K562 (cell line): Measurements from ENCODE around the gene SLC37A3. TPM values are rescaled to one million over a fixed set of nuclear protein-coding genes. Genes with fewer than 3 reads are reported as not detected.

Experiments
- ATAC-seq: fragments of 200-7000 bp; cut with Tn5 transposase; 3 replicates; pipeline ENCODE4 v1.9.1; 2020; ENCODE audit warnings: moderate library complexity
- BruUV-seq: library from RNA; stranded (reverse); fragments of 400-500 nt; replicated peaks from 2 replicates; lab custom pipeline; 2021; lab: Mats Ljungman, UMichigan
- CTCF ChIA-PET: fragments of 300-600 bp; formaldehyde crosslinking; extraction: SDS; loops from one replicate; lab custom pipeline; 2021; ENCODE audit warnings: low intra/inter-chr PET ratio; lab: Yijun Ruan, JAX
- POLR2A ChIA-PET: fragments of 300-600, 350-650 bp; sonication (Branson Sonifier 250); formaldehyde crosslinking; extraction: SDS; loops from one replicate; lab custom pipeline; 2021; ENCODE audit warnings: antibody characterized with exemption, inconsistent platforms; lab: Yijun Ruan, JAX
- DNase-seq, 4 experiments: peaks; one replicate each; pipeline versions ENCODE4 v3.0.0 to v3.0.0-alpha.2; 2011 to 2018; ENCODE audit warnings: low spot score in 3 of 4, mixed read lengths in 3 of 4; ENCODE audit errors: extremely low read depth in 1 of 4
- FAIRE-seq: peaks from 2 replicates; lab custom pipeline; 2011; peaks lifted over from hg19 to GRCh38; lab: Jason Lieb, UNC
- H2AFZ ChIP-seq: 2 replicates; pipeline ENCODE4 v1.6.0; 2011; ENCODE audit warnings: low read depth, low read length, control low read depth, inconsistent platforms
- H3K27ac ChIP-seq: fragments of 200-600 bp; 3 replicates; pipeline ENCODE4 v1.8.0; 2011; ENCODE audit warnings: low read depth, mild to moderate bottlenecking, control low read depth, inconsistent platforms, low read length, moderate library complexity, mixed read lengths; ENCODE audit errors: extremely low read depth
- H3K27me3 ChIP-seq, 2 experiments: fragments of 300-600 bp in 1 of 2; 2 replicates in 1 of 2; 3 replicates in 1 of 2; pipeline versions ENCODE4 v1.6.0 to v1.8.0; 2011; ENCODE audit warnings: inconsistent platforms in 2 of 2, low read length in 2 of 2, mild to moderate bottlenecking in 1 of 2, mixed read lengths in 1 of 2, moderate library complexity in 1 of 2; ENCODE audit not compliant: control insufficient read depth in 2 of 2, insufficient read depth in 2 of 2
- H3K36me3 ChIP-seq: fragments of 300-600 bp; 3 replicates; pipeline ENCODE4 v1.8.0; 2011; ENCODE audit warnings: mild to moderate bottlenecking, low read length, inconsistent platforms; ENCODE audit not compliant: control insufficient read depth, insufficient read depth
- H3K4me1 ChIP-seq, 2 experiments: fragments of 200-600 bp in 1 of 2; replicated peaks in 1 of 2; 2 replicates in 1 of 2; 3 replicates in 1 of 2; pipeline versions ENCODE4 v1.5.1 to v1.8.0; 2011; ENCODE audit warnings: inconsistent platforms in 2 of 2, low read length in 2 of 2, mild to moderate bottlenecking in 1 of 2, mixed read lengths in 1 of 2, moderate library complexity in 1 of 2; ENCODE audit not compliant: control insufficient read depth in 2 of 2, insufficient read depth in 2 of 2
- H3K4me2 ChIP-seq: 2 replicates; pipeline ENCODE4 v1.6.1; 2011; ENCODE audit warnings: low read length, control low read depth, inconsistent platforms, mixed read lengths; ENCODE audit not compliant: insufficient read depth
- H3K4me3 ChIP-seq: fragments of 200-600 bp; sonication (generic), shearing (Covaris generic); 2 replicates; pipeline ENCODE4 v1.5.1; 2016; ENCODE audit warnings: control low read depth, inconsistent platforms
- H3K79me2 ChIP-seq: fragments of 200-600 bp; 3 replicates; pipeline ENCODE4 v1.8.0; 2011; ENCODE audit warnings: low read length, inconsistent platforms; ENCODE audit not compliant: control insufficient read depth, insufficient read depth
- H3K9ac ChIP-seq, 2 experiments: 2 replicates each; pipeline versions ENCODE4 v1.6.0 to v1.6.1; 2011; ENCODE audit warnings: low read depth in 2 of 2, low read length in 2 of 2, control low read depth in 1 of 2, inconsistent platforms in 1 of 2, mild to moderate bottlenecking in 1 of 2, mixed read lengths in 1 of 2; ENCODE audit not compliant: insufficient read depth in 1 of 2
- H3K9me1 ChIP-seq: one replicate; pipeline ENCODE4 v1.6.0; 2011; ENCODE audit warnings: inconsistent platforms, mild to moderate bottlenecking, low read length, moderate library complexity; ENCODE audit not compliant: control insufficient read depth, insufficient read depth
- H3K9me3 ChIP-seq: replicated peaks from 2 replicates; pipeline ENCODE4 v1.5.1; 2011; ENCODE audit warnings: low read depth, low read length, inconsistent platforms; ENCODE audit not compliant: control insufficient read depth, insufficient read depth
- H4K20me1 ChIP-seq: replicated peaks from 2 replicates; pipeline ENCODE4 v1.6.1; 2011; ENCODE audit warnings: low read length, inconsistent platforms, mixed read lengths; ENCODE audit not compliant: control insufficient read depth, insufficient read depth
- MAX ChIP-seq: sonication (generic); formaldehyde crosslinking; IDR thresholded peaks from 2 replicates; pipeline ENCODE4 v1.9.0; 2022; ENCODE audit warnings: mild to moderate bottlenecking, missing genetic modification reagents
- MBD2 ChIP-seq: sonication (generic); IDR thresholded peaks from 2 replicates; pipeline ENCODE4 v1.6.1; 2016; ENCODE audit warnings: low read depth, borderline replicate concordance
- NBN ChIP-seq: fragments of 450-650 bp; IDR thresholded peaks from 2 replicates; pipeline ENCODE4 v1.6.1; 2016; ENCODE audit warnings: low read depth, mild to moderate bottlenecking
- POLR2AphosphoS2 ChIP-seq: IDR thresholded peaks from 2 replicates; pipeline ENCODE4 v1.6.1; 2012; ENCODE audit warnings: low read length, improper control_type of control experiment
- SP1 ChIP-seq: sonication (generic); formaldehyde crosslinking; IDR thresholded peaks from 2 replicates; pipeline ENCODE4 v1.8.1; 2022; ENCODE audit warnings: mild to moderate bottlenecking, missing genetic modification reagents
- WGBS: fragments of 100-300 bp; shearing (Covaris generic); methylation state at CpG from one replicate; pipeline ENCODE4 v1.1.6; 2016; ENCODE audit warnings: low coverage, mixed read lengths; ENCODE audit not compliant: insufficient coverage; ENCODE audit errors: missing lambda C conversion rate; 5-methylcytosine and 5-hydroxymethylcytosine counted together
- in situ Hi-C: fragments of 300-500 bp; cut with MboI; formaldehyde crosslinking; loops from 4 replicates; pipeline ENCODE4 v1.15.0; 2018; ENCODE audit warnings: inconsistent platforms, mixed read lengths
- intact Hi-C: fragments of 100-400 bp; cut with micrococcal nuclease; formaldehyde crosslinking; loops from 2 replicates; pipeline ENCODE4 v1.14.2; 2022
- polyA plus RNA-seq, 8 experiments: library from polyadenylated mRNA; depleted of rRNA in 4 of 8; stranded (reverse) in 5 of 8; unstranded in 3 of 8; fragments of >200 nt; fragmentation: Nextera tagmentation in 2 of 8; fragmentation: Illumina TruSeq in 1 of 8; extraction: Ambion mirVana in 2 of 8; extraction: Trizol in 1 of 8; gene quantifications; 2 replicates each; pipeline versions ENCODE4 v1.2.1 to v1.2.3, GENCODE V29; 2011 to 2014; ENCODE audit warnings: inconsistent platforms in 1 of 8, missing spikeins in 1 of 8
- total RNA-seq, 7 experiments: library from RNA; depleted of rRNA in 6 of 7; stranded (reverse); fragments of >200 nt in 6 of 7; fragmentation: Illumina TruSeq in 2 of 7; extraction: Trizol in 2 of 7; gene quantifications; 2 replicates each; pipeline versions ENCODE4 v1.2.1 to v1.2.3, GENCODE V29; 2011 to 2021; ENCODE audit warnings: low replicate concordance in 1 of 7
- TF ChIP-seq, protein P1 (sequence below): sonication (generic); formaldehyde crosslinking; IDR thresholded peaks from 2 replicates; pipeline ENCODE4 v1.8.0; 2022; ENCODE audit warnings: mild to moderate bottlenecking, missing genetic modification reagents

Gene SLC37A3
- total and polyA plus RNA-seq, 9 of the 15 experiments (the other 6 are each of a cell fraction or from before 2014, with no cell fraction given), result 11.7 to 59.1 (median 26.8) TPM

GRCh38 chr7:140287988-140288387 is 110.3 kb downstream of the SLC37A3 start:
- FAIRE-seq (no peak), ATAC-seq (no peak), DNase-seq (no peak)
- no peak overlapping the region for H3K4me3 ChIP-seq
- H3K9ac ChIP-seq, result no peak overlapping the region
- peaks cover 2 to 14% of the 10 kb centered on the region in 2 experiments; a peak in 2 of 5 replicates for H3K27me3 ChIP-seq
- CTCF ChIA-PET, result no interaction called here
- H3K79me2 ChIP-seq, result no peaks in the 10 kb centered on the region
- POLR2A ChIA-PET, result interaction anchor here (1.2 kb wide), 1 partner anchor 110 kb away, joined by 4 read pairs; no protein-coding TSS in a partner anchor
- peaks cover 0 to 13% of the 10 kb centered on the region in 2 experiments; a peak in 2 of 5 replicates for H3K4me1 ChIP-seq
- no peaks in the 10 kb centered on the region for H3K9me3 ChIP-seq
- no peaks in the 10 kb centered on the region for H3K36me3 ChIP-seq
- no peaks in the 10 kb centered on the region for H4K20me1 ChIP-seq
- H3K27ac ChIP-seq, result no peak overlapping the region
- H3K4me2 ChIP-seq, result no peak overlapping the region
- H3K9me1 ChIP-seq, result no peaks in the 10 kb centered on the region
- no TSS peak for BruUV-seq
- intact Hi-C loops, result no loop called here
- H2AFZ ChIP-seq, result no peak overlapping the region
- WGBS, result 12% methylated on average over 3 of the region's 3 CpGs
- TF ChIP-seq NBN (no peak), MBD2 (no peak), MAX (CRISPR knock-in tag) (no peak), POLR2AphosphoS2 (no peak), SP1 (no peak)
- TF ChIP-seq, protein P1, sequence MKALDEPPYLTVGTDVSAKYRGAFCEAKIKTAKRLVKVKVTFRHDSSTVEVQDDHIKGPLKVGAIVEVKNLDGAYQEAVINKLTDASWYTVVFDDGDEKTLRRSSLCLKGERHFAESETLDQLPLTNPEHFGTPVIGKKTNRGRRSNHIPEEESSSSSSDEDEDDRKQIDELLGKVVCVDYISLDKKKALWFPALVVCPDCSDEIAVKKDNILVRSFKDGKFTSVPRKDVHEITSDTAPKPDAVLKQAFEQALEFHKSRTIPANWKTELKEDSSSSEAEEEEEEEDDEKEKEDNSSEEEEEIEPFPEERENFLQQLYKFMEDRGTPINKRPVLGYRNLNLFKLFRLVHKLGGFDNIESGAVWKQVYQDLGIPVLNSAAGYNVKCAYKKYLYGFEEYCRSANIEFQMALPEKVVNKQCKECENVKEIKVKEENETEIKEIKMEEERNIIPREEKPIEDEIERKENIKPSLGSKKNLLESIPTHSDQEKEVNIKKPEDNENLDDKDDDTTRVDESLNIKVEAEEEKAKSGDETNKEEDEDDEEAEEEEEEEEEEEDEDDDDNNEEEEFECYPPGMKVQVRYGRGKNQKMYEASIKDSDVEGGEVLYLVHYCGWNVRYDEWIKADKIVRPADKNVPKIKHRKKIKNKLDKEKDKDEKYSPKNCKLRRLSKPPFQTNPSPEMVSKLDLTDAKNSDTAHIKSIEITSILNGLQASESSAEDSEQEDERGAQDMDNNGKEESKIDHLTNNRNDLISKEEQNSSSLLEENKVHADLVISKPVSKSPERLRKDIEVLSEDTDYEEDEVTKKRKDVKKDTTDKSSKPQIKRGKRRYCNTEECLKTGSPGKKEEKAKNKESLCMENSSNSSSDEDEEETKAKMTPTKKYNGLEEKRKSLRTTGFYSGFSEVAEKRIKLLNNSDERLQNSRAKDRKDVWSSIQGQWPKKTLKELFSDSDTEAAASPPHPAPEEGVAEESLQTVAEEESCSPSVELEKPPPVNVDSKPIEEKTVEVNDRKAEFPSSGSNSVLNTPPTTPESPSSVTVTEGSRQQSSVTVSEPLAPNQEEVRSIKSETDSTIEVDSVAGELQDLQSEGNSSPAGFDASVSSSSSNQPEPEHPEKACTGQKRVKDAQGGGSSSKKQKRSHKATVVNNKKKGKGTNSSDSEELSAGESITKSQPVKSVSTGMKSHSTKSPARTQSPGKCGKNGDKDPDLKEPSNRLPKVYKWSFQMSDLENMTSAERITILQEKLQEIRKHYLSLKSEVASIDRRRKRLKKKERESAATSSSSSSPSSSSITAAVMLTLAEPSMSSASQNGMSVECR (CRISPR knock-in tag), result no peak
- TF ChIP-seq, all 486 proteins: peak for 0
- in situ Hi-C loops, result no loop called here
